ENCODE data around the gene SKP1. TPM values are rescaled to one million over a fixed set of nuclear protein-coding genes. Genes with fewer than 3 reads are reported as not detected.

SKP1 gene
- total RNA-seq, 2 experiments from 2014 or later = 203 to 206 TPM

DNA sequence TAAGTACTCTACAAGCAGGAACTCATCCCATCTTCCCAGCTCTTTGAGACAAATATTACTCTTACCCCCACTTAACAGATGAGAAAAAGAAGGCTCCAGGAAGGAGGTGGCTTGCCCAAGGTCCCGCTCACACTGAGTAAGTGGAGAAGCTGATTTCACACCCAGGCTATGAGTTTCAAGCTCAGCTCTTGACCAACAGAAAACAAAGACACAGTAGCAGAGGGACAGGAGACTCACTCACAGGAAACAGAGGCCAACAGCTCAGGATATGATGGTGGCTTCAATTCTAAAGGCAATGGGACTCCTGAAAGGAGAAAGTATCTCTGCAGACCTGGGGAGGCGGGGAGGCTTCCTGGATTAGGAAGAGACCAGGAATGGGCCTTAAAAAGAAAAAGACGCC, 69.0 kb downstream of the SKP1 start:
- Mint-ChIP-seq H3K4me1 (ENCODE audit: low read depth) (peaks cover 87% of the 10 kb centered on the region), H3K36me3 (ENCODE audit: low read depth) (no peaks in the 10 kb centered on the region), H3K27ac (no peak overlapping the region), H3K9me3 (ENCODE audit: insufficient read depth) (no peaks in the 10 kb centered on the region), H3K27me3 (ENCODE audit: low read depth) (peaks cover 3% of the 10 kb centered on the region), H3K4me3 (no peak overlapping the region)
- ATAC-seq (no peak), DNase-seq (no peak)
- CTCF ChIA-PET = interaction anchor here (1.0 to 1.9 kb wide), 3 partner anchors 11 to 71 kb away, joined by 3 to 7 read pairs (median 3); no protein-coding TSS in a partner anchor
- POLR2A ChIA-PET = interaction anchor here (1.0 to 1.5 kb wide), 5 partner anchors 11 to 69 kb away, joined by 3 to 6 read pairs (median 5); partner anchors contain the start of gene SKP1

DNA sequence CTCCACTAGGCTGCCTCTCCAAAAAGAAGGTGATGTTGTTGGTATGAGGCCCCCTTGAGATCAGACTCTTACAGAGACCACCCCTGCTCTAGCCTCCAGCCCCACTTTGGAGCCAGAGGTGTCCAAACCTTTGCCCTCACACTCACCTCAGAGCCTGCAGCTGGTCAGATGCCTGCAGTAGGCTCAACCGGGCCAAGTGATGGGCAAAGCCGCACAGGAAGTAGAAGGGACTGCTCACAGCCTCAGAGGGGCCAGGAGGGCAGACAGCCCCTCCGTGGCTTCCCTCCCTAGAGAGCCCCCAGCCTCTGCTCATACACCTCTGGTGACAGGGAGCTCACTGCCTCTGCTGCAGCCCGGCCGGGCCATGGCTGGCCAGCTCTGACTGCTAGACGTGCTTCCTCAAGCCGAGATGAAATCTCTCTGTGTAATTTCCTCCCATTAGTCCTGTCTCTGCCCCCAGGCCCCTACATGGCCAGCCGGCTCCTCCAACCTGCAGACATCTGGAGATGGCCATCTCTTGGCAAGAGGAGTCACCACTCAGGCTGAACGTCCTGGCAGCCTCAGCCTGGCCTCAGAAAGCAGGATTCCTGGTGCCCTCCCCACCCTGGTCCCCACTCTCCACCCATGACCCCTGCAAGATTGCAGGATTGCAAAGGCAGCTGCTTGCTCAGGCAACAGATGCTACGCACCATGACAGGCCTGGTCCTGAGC, 69.6 kb downstream of the SKP1 start:
- Mint-ChIP-seq H3K27me3 (ENCODE audit: low read depth) (peaks cover 2% of the 10 kb centered on the region), H3K36me3 (ENCODE audit: low read depth) (no peaks in the 10 kb centered on the region), H3K4me3 (no peak overlapping the region), H3K9me3 (ENCODE audit: insufficient read depth) (no peaks in the 10 kb centered on the region), H3K4me1 (ENCODE audit: low read depth) (peaks cover 82% of the 10 kb centered on the region), H3K27ac (no peak overlapping the region)
- DNase-seq (no peak), ATAC-seq (no peak)
- CTCF ChIA-PET = interaction anchor here (1.0 to 1.9 kb wide), 3 partner anchors 11 to 71 kb away, joined by 3 to 7 read pairs (median 3); no protein-coding TSS in a partner anchor
- POLR2A ChIA-PET = interaction anchor here (0.7 to 1.5 kb wide), 6 partner anchors 10 to 70 kb away, joined by 3 to 6 read pairs (median 4); partner anchors contain the start of gene SKP1

DNA sequence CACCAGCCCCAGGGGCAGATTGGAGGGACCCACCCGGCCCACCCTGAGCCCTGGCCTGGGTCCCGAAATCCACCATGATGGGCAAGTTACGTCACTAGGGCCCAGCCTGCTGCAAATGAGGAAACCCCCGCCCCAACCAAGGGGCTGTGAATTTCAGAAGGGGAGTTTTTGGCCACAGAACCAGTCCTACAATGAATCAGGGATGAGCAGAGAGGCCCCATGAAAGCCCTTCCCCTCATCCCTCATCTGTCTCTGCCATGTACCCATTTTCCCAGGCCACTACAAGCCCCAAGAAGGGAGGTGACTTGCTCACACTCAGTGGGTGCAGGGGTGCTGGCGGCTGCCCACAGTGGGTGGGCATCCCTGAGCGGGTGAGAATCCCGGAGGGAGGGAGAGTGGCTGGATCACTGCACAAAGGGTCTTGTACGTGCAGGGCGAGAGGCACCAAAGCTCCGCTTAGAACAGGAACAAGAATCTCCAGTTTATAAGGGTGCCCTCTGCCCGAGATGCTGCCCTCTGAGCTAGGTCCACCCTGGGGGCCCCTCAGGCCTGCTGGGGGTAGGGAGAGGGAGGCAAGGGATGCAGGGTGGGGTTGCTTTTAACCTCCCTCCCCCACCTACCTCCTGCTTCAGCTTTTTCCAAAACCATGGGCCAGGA, 72.6 kb downstream of the SKP1 start:
- ATAC-seq (no peak), DNase-seq (no peak)
- peaks cover 88% of the 10 kb centered on the region for H3K4me1 Mint-ChIP-seq (ENCODE audit: low read depth)
- peak overlapping the region; percentile 65 for H3K4me3 Mint-ChIP-seq
- CTCF ChIA-PET = interaction anchor here (1.1 to 4.4 kb wide), 5 partner anchors 17 to 77 kb away, joined by 3 to 111 read pairs (median 7); no protein-coding TSS in a partner anchor
- H3K27me3 Mint-ChIP-seq (ENCODE audit: low read depth) = no peaks in the 10 kb centered on the region
- H3K9me3 Mint-ChIP-seq (ENCODE audit: insufficient read depth) = no peaks in the 10 kb centered on the region
- POLR2A ChIA-PET = interaction anchor here (0.6 to 1.5 kb wide), 6 partner anchors 9 to 34 kb away, joined by 3 to 6 read pairs (median 4); no protein-coding TSS in a partner anchor
- no peaks in the 10 kb centered on the region for H3K36me3 Mint-ChIP-seq (ENCODE audit: low read depth)
- H3K27ac Mint-ChIP-seq = peak overlapping the region; percentile 89

DNA sequence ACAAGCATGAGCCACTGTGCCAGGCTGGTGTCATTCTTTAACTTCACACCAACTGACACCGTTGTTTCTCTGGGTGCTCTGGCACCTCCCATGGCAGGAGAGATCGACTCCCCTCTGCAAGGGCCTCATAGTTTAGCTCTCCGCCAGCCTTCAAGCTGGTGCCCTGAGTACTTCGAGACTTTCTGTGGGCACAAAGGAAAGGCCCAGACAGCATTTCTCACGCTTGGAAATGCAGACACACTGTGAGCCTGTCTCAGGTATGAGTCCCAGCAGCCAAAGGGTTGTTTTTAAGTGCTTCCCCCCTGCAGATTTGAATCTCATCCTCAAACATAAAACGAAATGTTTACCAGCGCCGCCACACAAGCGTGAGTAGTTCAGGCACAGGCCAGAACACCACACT, 73.4 kb downstream of the SKP1 start:
- Mint-ChIP-seq H3K27me3 (ENCODE audit: low read depth) (no peaks in the 10 kb centered on the region), H3K9me3 (ENCODE audit: insufficient read depth) (no peaks in the 10 kb centered on the region), H3K27ac (peak overlapping the region; percentile 81), H3K36me3 (ENCODE audit: low read depth) (no peaks in the 10 kb centered on the region), H3K4me3 (no peak overlapping the region), H3K4me1 (ENCODE audit: low read depth) (peaks cover 94% of the 10 kb centered on the region)
- no peak for ATAC-seq
- POLR2A ChIA-PET = interaction anchor here (0.6 to 1.6 kb wide), 5 partner anchors 9 to 31 kb away, joined by 3 to 6 read pairs (median 3); no protein-coding TSS in a partner anchor
- CTCF ChIA-PET = interaction anchor here (1.3 to 4.4 kb wide), 3 partner anchors 16 to 30 kb away, joined by 3 to 111 read pairs (median 9); no protein-coding TSS in a partner anchor
- DNase-seq = no peak

DNA sequence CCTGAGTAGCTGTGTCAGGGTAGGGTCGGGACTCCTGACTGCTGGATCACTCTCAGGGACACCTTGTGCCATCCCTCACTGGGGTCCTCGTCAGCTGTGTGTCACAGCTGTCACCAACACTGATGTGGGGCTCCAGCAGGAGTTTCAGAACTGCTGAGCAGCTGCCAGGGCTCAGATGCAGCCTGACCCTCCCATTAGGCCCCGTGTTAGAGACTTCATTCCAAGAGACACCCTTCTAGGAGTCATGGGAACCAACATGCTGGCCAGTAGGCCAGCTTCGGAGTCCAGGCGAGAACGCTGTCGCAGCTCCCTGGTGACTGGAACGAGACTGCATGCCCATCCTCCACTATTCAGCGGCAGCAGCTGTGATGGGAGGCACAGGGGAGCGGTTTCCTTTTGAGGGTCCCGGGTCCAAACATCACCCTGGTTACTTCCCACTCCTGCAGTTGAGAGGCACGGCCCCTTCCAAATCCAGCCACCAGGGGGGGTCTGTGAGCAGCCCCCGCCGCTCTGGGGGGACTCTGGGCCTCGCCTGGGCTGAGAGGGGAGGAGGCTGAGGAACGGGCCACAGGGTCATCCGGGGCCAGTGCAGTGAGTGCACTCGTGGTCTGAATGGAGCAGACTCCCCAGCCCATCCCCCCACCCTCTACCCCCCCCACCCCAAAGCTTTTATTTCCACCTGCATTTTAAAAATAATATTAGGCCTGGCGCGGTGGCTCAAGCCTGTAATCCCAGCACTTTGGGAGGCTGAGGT, 74.9 kb downstream of the SKP1 start:
- Mint-ChIP-seq H3K27me3 (ENCODE audit: low read depth) (no peaks in the 10 kb centered on the region), H3K27ac (no peak overlapping the region), H3K36me3 (ENCODE audit: low read depth) (no peaks in the 10 kb centered on the region), H3K4me3 (no peak overlapping the region), H3K9me3 (ENCODE audit: insufficient read depth) (no peaks in the 10 kb centered on the region), H3K4me1 (ENCODE audit: low read depth) (peaks cover 87% of the 10 kb centered on the region)
- ATAC-seq = peak; percentile 53
- DNase-seq = peak; percentile 83
- ChIA-PET POLR2A (interaction anchor here (0.5 to 3.4 kb wide), 15 partner anchors 9 to 141 kb away, joined by 3 to 27 read pairs (median 7); partner anchors contain the start of genes SKP1 and TCF7), CTCF (interaction anchor here (0.7 to 4.4 kb wide), 14 partner anchors 15 to 75 kb away, joined by 3 to 111 read pairs (median 6); no protein-coding TSS in a partner anchor)

DNA sequence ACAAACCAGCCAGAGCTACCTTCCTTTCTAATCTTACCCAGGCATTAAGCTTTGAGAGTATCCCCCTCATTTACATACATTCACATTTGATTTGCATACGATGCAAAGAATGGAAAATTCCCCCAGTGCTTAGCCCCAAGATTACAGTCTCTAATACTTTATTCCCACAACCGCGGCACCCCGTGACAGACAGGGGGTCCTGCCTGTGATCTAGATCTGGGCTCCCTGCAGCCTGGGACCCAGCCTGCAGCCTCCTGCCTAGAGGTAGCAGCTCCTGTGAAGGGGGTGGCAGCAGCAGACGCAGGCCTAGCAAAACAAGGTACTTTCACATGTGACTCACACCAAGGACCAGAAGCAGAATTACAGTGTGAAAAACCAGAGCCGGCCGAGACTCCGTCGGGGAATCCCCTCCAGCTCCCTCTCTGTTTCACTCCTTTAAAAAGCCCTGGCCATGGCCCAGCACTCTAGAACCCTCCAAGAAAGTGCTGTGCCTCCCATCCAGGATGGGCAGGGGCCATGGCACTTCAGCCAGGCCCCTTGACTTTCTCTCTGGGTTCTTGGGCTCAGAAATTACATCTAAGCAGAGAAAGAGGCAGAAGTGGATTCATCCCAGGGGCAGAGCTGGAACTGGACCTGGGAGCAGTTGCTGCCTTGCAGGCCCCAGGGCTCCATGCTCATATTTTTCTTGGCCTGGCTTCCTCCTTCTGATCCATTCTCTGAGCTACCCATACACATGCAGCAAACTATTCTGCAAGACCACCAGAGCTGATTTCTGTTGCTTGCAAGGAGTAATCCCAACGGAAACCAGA, 76.3 kb downstream of the SKP1 start:
- no peaks in the 10 kb centered on the region for H3K36me3 Mint-ChIP-seq (ENCODE audit: low read depth)
- peak; percentile 85 for DNase-seq
- H3K27me3 Mint-ChIP-seq (ENCODE audit: low read depth) = peaks cover 2% of the 10 kb centered on the region
- peak overlapping the region; percentile 19 for H3K4me3 Mint-ChIP-seq
- POLR2A ChIA-PET = interaction anchor here (0.7 to 3.4 kb wide), 18 partner anchors 9 to 76 kb away, joined by 3 to 27 read pairs (median 7); partner anchors contain the start of genes SKP1 and TCF7
- peaks cover 79% of the 10 kb centered on the region for H3K4me1 Mint-ChIP-seq (ENCODE audit: low read depth)
- CTCF ChIA-PET = interaction anchor here (0.7 to 4.4 kb wide), 19 partner anchors 9 to 131 kb away, joined by 3 to 111 read pairs (median 6); partner anchors contain the start of gene PPP2CA
- H3K27ac Mint-ChIP-seq = peak overlapping the region; percentile 89
- no peaks in the 10 kb centered on the region for H3K9me3 Mint-ChIP-seq (ENCODE audit: insufficient read depth)
- ATAC-seq = peak; percentile 84

DNA sequence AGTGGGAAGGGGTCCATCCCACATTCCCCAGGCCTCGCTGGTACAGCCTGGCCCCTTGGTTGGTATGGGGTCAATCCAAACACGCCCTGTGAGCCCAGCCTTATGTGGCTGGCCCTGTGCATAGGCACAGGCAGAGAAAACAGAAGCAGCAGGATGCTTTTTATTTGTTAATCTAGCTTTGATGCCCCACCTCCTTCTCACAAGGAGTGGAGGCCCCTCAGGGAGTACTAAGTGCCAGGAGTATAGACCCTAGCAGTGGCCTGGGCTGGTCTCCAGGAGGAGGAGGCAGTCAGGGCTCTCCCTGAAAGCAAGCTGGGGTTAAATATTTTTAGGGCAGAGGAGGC, 76.8 kb downstream of the SKP1 start:
- Mint-ChIP-seq H3K36me3 (ENCODE audit: low read depth) (no peaks in the 10 kb centered on the region), H3K4me3 (no peak overlapping the region), H3K27me3 (ENCODE audit: low read depth) (peaks cover 2% of the 10 kb centered on the region), H3K27ac (peak overlapping the region; percentile 89), H3K9me3 (ENCODE audit: insufficient read depth) (no peaks in the 10 kb centered on the region), H3K4me1 (ENCODE audit: low read depth) (peaks cover 74% of the 10 kb centered on the region)
- DNase-seq (no peak), ATAC-seq (no peak)
- ChIA-PET CTCF (interaction anchor here (0.7 to 4.4 kb wide), 18 partner anchors 9 to 130 kb away, joined by 3 to 111 read pairs (median 6); partner anchors contain the start of gene PPP2CA), POLR2A (interaction anchor here (0.7 to 3.4 kb wide), 16 partner anchors 9 to 77 kb away, joined by 3 to 27 read pairs (median 7); partner anchors contain the start of genes SKP1 and TCF7)

DNA sequence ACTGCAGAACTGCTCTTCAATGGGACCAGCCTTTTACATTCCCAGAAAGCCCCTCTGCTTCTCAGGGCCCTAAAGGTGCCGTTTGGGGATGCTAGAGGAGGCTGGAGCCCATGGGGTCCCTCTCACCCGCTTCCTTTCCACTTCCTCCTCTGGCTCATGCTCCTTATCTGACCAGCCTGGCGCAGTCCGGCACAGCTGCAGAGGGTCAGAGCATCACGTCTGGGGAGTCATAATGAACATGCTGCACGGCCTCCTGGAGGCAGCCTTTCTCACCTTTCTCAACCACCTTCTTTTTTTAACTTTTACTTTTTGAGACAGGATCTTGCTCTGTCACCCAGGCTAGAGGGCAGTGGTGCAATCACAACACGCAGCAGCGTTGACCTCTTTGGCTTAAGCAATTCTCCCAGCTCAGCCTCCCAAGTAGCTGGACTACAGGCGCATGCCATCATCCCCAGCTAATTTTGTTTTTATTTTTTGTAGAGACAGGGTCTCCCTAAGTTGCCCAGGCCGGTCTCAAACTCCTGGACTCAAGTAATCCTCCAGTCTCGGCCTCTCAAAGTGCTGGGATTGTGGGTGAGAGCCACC, 77.4 kb downstream of the SKP1 start:
- Mint-ChIP-seq H3K27me3 (ENCODE audit: low read depth) (peaks cover 2% of the 10 kb centered on the region), H3K9me3 (ENCODE audit: insufficient read depth) (no peaks in the 10 kb centered on the region), H3K4me1 (ENCODE audit: low read depth) (peaks cover 69% of the 10 kb centered on the region), H3K4me3 (no peak overlapping the region), H3K36me3 (ENCODE audit: low read depth) (no peaks in the 10 kb centered on the region), H3K27ac (peak overlapping the region; percentile 89)
- ATAC-seq = no peak
- POLR2A ChIA-PET = interaction anchor here (0.6 to 3.4 kb wide), 11 partner anchors 11 to 276 kb away, joined by 3 to 27 read pairs (median 8); partner anchors contain the start of gene TCF7
- CTCF ChIA-PET = interaction anchor here (1.4 to 4.4 kb wide), 9 partner anchors 12 to 127 kb away, joined by 3 to 111 read pairs (median 7); partner anchors contain the start of gene PPP2CA
- no peak for DNase-seq
